Right lobe of liver (tissue), 4 donors: Measurements from ENCODE around the gene PYCARD.

Source experiments
- POLR2A ChIP-seq: fragments of 450-650 bp; IDR thresholded peaks from one replicate; pipeline ENCODE4 v1.6.1; 2017; ENCODE audit warnings: antibody characterized with exemption, mild to moderate bottlenecking
- TF ChIP-seq, protein P1 (sequence below), 4 donors: fragments of 200-600 bp in 3 of 4; fragments of 450-650 bp in 1 of 4; IDR thresholded peaks; one replicate each; pipeline versions ENCODE4 v1.5.1 to v1.8.0; 2016 to 2022; ENCODE audit warnings: antibody characterized with exemption in 4 of 4, mild to moderate bottlenecking in 2 of 4
- donor health status: DM: no; HTN: no; CAD: no.
- donor health status: DM: no; HTN: no; CAD: no.
- donor health status: DM: no; HTN: yes; CAD: no.

DNA sequence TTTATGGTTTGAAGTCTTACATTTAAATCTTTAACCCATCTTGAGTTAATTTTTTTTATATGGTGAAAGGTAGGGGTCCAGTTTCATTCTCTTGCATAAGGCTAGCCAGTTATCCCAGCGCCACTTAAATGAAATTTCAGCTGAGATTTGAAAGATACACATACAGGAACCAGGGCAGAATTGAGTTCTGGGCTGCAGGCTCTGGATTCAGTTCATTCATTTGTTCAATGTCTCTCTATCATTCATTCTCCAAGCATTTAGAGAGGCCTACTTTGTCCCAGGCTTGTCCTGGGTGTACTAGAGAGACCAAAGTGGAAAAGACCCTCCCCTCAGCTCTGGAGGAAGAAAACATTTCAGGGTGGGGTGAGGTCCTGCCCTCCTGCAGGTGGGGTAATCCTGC lies 10.8 kb upstream of the PYCARD start:
- TF ChIP-seq POLR2A, result no peak
- TF ChIP-seq, protein P1, sequence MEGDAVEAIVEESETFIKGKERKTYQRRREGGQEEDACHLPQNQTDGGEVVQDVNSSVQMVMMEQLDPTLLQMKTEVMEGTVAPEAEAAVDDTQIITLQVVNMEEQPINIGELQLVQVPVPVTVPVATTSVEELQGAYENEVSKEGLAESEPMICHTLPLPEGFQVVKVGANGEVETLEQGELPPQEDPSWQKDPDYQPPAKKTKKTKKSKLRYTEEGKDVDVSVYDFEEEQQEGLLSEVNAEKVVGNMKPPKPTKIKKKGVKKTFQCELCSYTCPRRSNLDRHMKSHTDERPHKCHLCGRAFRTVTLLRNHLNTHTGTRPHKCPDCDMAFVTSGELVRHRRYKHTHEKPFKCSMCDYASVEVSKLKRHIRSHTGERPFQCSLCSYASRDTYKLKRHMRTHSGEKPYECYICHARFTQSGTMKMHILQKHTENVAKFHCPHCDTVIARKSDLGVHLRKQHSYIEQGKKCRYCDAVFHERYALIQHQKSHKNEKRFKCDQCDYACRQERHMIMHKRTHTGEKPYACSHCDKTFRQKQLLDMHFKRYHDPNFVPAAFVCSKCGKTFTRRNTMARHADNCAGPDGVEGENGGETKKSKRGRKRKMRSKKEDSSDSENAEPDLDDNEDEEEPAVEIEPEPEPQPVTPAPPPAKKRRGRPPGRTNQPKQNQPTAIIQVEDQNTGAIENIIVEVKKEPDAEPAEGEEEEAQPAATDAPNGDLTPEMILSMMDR (IDR thresholded peaks at IDR 0.05), result no peak
